T-helper 2 cell (primary cell): ENCODE measurements around the gene TM6SF1.
"Not testable (repeated sequence)": the region's sequence is repeated elsewhere in the genome, so short reads cannot be mapped to it uniquely, and the experiment has no call there.

Experiments
- DNase-seq, 5 experiments: peaks; one replicate each; pipeline versions ENCODE4 v3.0.0 to v3.0.0-alpha.2; 2012 to 2022

TM6SF1 gene

GRCh38 chr15:83088876-83089275, 18.6 kb upstream of the TM6SF1 start:
- no peak for DNase-seq

GRCh38 chr15:83090465-83090864, 17.0 kb upstream of the TM6SF1 start:
- DNase-seq, result no peak

GRCh38 chr15:83091965-83092308, 15.5 kb upstream of the TM6SF1 start:
- DNase-seq, result not testable (repeated sequence)

GRCh38 chr15:83092309-83092976, 15.0 kb upstream of the TM6SF1 start:
- no peak for DNase-seq

DNA sequence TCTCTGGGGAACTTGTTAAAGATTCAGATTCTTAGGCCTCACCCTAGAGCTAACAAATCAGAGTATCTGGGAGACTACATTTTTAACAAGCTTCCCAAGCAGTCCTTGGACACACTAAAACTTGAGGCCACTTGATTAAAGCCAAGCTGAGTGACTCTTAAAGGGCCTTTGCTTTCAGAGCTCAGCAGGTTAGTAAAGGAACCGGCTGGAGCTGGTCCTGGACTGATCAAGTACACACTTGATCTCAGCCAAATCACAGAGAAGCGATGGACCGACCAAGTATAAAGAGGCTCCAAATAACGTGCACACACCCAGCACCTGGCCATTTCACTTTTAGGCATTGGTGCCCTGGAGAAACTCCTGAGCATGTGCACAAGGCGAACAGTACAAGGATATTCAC, 12.9 kb upstream of the TM6SF1 start:
- DNase-seq, result no peak

GRCh38 chr15:83098079-83098478, 9.4 kb upstream of the TM6SF1 start:
- no peak for DNase-seq

DNA sequence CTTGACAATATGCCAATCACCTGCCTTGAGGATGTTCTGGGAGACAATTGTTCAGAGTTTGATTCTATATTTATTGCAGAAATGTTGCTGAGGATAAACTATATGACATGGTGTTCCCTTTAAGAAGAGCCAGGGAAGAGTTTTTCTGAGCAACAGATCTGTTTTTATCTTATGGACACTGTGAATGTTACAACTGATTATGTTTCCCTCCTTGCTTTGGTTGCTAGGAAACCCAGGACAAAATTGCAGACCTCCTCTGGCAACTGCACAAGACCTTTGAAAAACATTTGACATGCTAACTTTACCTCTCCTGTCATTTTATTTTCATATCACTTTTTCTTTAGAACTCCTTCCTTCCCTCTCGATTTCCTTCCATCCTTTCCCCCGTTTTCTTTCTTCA, 8.2 kb upstream of the TM6SF1 start:
- no peak for DNase-seq

DNA sequence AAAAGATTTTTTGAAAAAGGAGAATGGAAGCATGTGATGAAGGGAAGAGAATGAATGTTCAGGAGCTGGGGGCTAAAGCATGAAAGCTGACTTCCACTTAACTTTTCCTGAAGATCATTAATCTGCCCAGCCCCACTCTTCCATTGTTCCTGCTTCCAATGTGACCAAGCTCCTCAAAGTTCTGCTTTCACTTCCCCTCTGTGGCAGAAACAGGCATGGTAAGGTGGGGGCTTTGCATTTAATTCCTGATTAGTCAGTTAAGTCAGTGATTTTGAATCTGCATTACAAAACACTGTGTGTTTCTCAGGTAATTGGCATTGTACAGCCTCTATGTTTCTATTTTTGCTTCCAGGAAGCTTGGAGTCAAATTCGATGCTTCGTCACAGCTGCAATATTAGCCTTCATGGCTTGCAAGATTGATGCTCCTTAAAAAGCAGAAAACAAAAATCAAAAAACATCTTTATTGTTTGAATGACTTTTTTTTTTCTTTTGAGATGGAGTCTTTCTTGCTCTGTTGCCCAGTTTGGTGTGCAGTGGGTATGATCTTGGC, 7.3 kb upstream of the TM6SF1 start:
- no peak for DNase-seq

DNA sequence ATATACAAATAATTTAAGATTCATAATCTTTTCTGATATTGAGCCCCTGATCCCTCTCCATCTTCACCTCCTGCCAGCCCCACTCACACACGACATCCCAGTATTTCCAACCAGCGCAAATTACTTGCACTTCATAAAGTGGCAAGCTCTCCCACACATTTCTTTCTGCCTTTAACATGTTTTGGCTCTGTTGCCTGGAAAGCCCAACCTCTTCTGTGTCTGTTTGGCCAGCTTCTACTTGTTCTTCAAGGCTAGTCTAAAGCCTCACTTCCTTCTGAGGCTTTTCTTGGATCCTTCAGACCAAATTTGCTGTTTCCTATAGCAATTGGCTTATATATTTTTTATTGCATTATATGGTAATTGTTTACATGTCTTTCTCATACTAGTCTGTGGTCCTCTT, 5.1 kb upstream of the TM6SF1 start:
- DNase-seq, result no peak

GRCh38 chr15:83104141-83104540, 3.3 kb upstream of the TM6SF1 start:
- no peak for DNase-seq

- DNase-seq, result no peak
Measured at GRCh38 chr15:83105440-83105839, 2.0 kb upstream of the TM6SF1 start.

DNA sequence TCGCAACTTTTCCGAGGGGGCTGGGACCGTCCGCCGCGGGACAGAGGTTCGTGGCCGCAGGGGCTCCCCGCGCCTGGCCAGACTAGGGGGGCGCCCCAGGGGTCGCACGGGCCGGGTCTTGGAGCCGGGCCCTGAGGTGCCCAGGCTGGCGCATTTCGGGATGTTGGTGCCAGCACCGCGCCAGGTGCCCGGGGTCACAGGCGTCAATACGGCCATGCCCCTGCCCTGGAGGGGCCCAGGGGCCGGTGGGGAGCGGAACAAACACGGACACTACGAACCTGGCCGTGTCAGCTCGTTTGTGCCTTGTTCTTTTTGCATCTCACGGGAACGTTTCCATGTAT, 366 bp downstream of the TM6SF1 start:
- no peak for DNase-seq

- DNase-seq, result peak in 1 of 5 experiments; percentile 65
Measured at GRCh38 chr15:83108266-83109219, 1.1 kb downstream of the TM6SF1 start.

DNA sequence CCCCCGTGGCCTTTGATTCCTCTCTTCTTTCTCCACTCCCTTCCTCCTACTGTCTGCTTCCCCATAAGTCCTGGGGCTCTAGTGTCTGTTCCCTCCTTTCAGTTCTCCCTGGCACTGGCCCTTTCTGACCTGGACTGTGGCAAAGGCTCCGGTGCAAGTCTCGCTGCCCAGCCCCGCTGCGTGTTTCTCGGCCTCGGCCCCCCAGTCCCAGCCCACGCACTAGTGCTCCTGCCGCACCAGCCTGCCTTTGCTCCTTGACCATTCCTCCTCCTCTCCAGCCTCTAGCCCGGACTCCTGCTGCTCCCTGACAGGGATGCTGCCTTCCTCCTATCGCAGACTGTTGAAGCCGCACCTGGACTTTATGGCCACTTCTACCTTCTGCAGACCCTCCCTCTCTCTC, 2.1 kb downstream of the TM6SF1 start:
- DNase-seq, result no peak

GRCh38 chr15:83110381-83110780, 2.9 kb downstream of the TM6SF1 start:
- DNase-seq, result no peak

DNA sequence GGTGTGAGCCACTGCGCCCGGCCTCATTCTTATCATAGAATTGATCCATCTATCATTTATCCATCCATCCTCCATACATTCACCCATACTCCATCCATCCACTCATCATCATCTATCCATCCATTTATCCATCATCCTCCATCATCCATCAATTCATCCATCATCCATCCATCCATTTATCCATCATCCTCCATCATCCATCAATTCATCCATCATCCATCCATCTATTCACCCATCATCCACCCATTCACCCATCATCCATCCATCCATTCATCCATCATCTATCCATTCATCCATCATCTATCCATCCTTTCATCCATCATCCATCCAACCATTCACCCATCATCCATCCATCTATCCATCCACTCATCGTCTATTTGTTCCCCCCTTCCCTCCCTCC, 3.7 kb downstream of the TM6SF1 start:
- no peak for DNase-seq

GRCh38 chr15:83112233-83112955, 4.9 kb downstream of the TM6SF1 start:
- DNase-seq, result no peak

DNA sequence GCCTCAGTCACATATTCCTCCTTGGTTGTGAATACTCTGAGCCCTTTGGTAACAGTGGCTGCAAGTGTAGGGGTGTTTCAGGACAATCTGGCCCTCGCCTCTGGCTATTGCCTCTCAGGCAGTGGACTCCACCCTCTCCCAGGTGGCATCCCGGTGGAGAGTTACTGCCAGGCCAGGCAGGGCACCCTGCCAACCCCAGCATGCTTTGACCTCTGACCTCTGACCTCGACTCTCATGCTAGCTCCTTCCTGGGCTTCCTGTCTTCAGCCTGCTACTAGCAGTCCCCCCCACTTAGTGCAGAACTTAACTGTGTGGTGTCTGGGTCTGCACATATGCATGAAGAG, 5.5 kb downstream of the TM6SF1 start:
- DNase-seq, result no peak

DNA sequence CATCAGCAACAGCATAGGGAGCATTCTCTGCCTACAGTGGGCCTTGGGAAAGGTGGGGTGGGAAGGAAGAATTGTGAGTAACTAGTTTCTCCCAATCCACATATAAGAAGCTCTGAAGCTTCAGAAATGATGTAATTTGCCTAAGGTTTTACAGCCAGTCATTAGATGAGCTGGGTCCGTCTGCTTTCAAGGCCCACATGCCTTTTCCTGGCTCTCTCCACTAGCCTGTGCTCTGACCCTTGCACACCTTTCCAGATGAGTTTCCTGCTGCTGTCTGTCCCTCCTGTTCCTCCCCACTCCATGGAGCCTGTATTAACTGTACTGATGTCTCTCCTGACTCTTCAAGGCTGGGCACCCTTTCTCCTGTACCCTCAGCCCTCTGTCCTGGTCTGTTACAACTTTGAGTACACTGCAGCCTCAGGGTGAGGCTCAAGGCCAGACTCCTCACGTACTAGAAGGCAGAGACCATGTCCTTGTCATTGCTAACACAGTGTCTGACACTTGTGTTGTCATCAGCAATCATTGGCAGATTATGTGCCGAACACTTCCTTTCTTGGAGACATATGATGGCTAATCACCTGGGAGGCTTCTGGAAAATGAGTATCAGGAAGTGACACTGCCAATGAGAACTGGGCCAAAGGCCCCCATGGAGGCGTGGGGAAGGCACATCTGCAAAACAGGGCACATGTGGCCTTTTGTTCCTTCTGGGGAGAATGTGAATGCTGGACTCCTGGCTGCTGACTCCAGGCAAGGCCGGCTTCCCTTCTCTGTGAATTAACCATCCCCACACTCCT, 6.6 kb downstream of the TM6SF1 start:
- DNase-seq, result no peak

- no peak for DNase-seq
Measured at GRCh38 chr15:83114856-83115255, 7.4 kb downstream of the TM6SF1 start.

GRCh38 chr15:83115410-83115809, 8.0 kb downstream of the TM6SF1 start:
- no peak for DNase-seq

GRCh38 chr15:83115831-83116565, 8.6 kb downstream of the TM6SF1 start:
- DNase-seq, result peak in 1 of 5 experiments; percentile 33
